Tibial nerve (tissue), 4 donors: Measurements from ENCODE around the gene OR7A5.

Source experiments
- CTCF ChIP-seq, 5 experiments: fragments of 200-600 bp in 3 of 5; fragments of 450-650 bp in 2 of 5; sonication (generic) in 3 of 5; IDR thresholded peaks; one replicate each; pipeline ENCODE4 v1.5.1; 2016 to 2019; ENCODE audit warnings: antibody characterized with exemption in 5 of 5, mild to moderate bottlenecking in 3 of 5, moderate library complexity in 2 of 5
- EP300 ChIP-seq, 2 donors: sonication (generic); formaldehyde crosslinking; IDR thresholded peaks; one replicate each; pipeline ENCODE4 v1.6.1; 2017; ENCODE audit warnings: antibody characterized with exemption in 2 of 2, mild to moderate bottlenecking in 1 of 2
- POLR2A ChIP-seq, 2 donors: fragments of 450-650 bp; IDR thresholded peaks; one replicate each; pipeline ENCODE4 v1.6.1; 2017; ENCODE audit warnings: antibody characterized with exemption in 2 of 2, mild to moderate bottlenecking in 2 of 2, moderate library complexity in 2 of 2

GRCh38 chr19:14821937-14822336 lies 13.0 kb downstream of the OR7A5 start:
- TF ChIP-seq CTCF (IDR thresholded peaks at IDR 0.05) (no peak), POLR2A (IDR thresholded peaks at IDR 0.05) (no peak), EP300 (IDR thresholded peaks at IDR 0.05) (no peak)
